Measurements from ENCODE around the gene NFKBIB.
A peak's percentile ranks its signal among the peaks of the same experiment; 100 is the strongest.

DNA sequence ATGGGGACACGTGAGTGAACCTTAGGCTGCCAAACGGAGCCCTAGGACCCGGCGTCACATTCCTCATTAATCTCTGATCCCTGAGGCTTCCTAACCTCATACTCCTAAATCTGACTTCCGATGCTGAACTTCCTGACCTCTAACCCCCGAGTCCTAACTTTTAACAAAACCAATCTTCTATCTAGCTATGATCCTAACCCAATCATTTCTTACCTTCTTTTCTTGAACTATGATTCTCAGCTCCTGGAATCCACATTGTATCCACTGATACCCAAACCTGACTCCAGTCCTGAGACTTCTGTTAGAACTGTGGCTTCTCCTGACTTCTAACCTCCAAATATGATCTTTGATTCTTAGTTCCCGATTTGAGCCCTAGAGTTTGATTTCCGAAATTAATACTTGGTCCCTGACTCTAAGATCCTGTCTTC lies 447 bp downstream of the NFKBIB start:
- TF ChIP-seq CTCF (IDR thresholded peaks at IDR 0.05; ENCODE audit: extremely low read depth in 1 of 2, insufficient read depth in 1 of 2, low read depth in 1 of 2, low read length in 2 of 2) (no peak), POLR2AphosphoS5 (IDR thresholded peaks at IDR 0.05; ENCODE audit: insufficient read depth, low read depth, low read length) (no peak), POLR2A (IDR thresholded peaks at IDR 0.05; ENCODE audit: low read depth, low read length) (peak; percentile 21), MYC (IDR thresholded peaks at IDR 0.05; ENCODE audit: low read depth, low read length) (no peak), MAX (IDR thresholded peaks at IDR 0.05; ENCODE audit: insufficient read depth, insufficient read length) (peak; percentile 48), GATA2 (IDR thresholded peaks at IDR 0.05; ENCODE audit: insufficient read depth, insufficient read length, low read depth, low read length) (no peak), EZH2 (IDR thresholded peaks at IDR 0.05; ENCODE audit: borderline replicate concordance, low read depth, low read length, severe bottlenecking) (no peak), FOS (IDR thresholded peaks at IDR 0.05; ENCODE audit: borderline replicate concordance, insufficient read depth, low read length) (no peak)

Data from endothelial cell of umbilical vein (primary cell).